ENCODE measurements around the gene EHF. TPM values are rescaled to one million over a fixed set of nuclear protein-coding genes. Genes with fewer than 3 reads are reported as not detected.

The EHF gene
- polyA plus RNA-seq, 1 donor from 2014 or later: 0.17 TPM

- Histone ChIP-seq H3K79me2 (replicated peaks; ENCODE audit: insufficient read depth, low read length) (no peaks in the 10 kb centered on the region), H3K27me3 (ENCODE audit: insufficient read depth, low read depth, low read length) (no peaks in the 10 kb centered on the region), H3K4me3 (ENCODE audit: low read length) (no peak overlapping the region), H4K20me1 (ENCODE audit: insufficient read depth) (no peaks in the 10 kb centered on the region), H2AFZ (ENCODE audit: low read depth, low read length) (no peak overlapping the region), H3K36me3 (ENCODE audit: insufficient read depth, low read length) (no peaks in the 10 kb centered on the region), H3K9ac (ENCODE audit: low read length) (no peak overlapping the region), H3K9me2 (ENCODE audit: insufficient read depth, low read length) (no peaks in the 10 kb centered on the region), H3F3A (ENCODE audit: insufficient read depth, low read length, poor library complexity, severe bottlenecking) (no peaks in the 10 kb centered on the region), H3K4me2 (ENCODE audit: low read length) (no peak overlapping the region), H3K27ac (ENCODE audit: low read length) (no peak overlapping the region), H3K9me3 (ENCODE audit: low read length) (no peaks in the 10 kb centered on the region)
- TF ChIP-seq RAD21 (conservative IDR thresholded peaks at IDR 0.05): no peak
- no peak for TF ChIP-seq EP300 (conservative IDR thresholded peaks at IDR 0.05; ENCODE audit: poor library complexity, severe bottlenecking)
- no peak for TF ChIP-seq EZH2 (IDR thresholded peaks at IDR 0.05; ENCODE audit: borderline replicate concordance, insufficient read depth, low read length, poor library complexity, severe bottlenecking)
- TF ChIP-seq, protein P1, sequence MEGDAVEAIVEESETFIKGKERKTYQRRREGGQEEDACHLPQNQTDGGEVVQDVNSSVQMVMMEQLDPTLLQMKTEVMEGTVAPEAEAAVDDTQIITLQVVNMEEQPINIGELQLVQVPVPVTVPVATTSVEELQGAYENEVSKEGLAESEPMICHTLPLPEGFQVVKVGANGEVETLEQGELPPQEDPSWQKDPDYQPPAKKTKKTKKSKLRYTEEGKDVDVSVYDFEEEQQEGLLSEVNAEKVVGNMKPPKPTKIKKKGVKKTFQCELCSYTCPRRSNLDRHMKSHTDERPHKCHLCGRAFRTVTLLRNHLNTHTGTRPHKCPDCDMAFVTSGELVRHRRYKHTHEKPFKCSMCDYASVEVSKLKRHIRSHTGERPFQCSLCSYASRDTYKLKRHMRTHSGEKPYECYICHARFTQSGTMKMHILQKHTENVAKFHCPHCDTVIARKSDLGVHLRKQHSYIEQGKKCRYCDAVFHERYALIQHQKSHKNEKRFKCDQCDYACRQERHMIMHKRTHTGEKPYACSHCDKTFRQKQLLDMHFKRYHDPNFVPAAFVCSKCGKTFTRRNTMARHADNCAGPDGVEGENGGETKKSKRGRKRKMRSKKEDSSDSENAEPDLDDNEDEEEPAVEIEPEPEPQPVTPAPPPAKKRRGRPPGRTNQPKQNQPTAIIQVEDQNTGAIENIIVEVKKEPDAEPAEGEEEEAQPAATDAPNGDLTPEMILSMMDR (IDR thresholded peaks at IDR 0.05; ENCODE audit: poor library complexity, severe bottlenecking): no peak
- TF ChIP-seq POLR2AphosphoS5 (IDR thresholded peaks at IDR 0.05): no peak
- no peak for TF ChIP-seq TAF1 (IDR thresholded peaks at IDR 0.05; ENCODE audit: low read depth)
- TF ChIP-seq SMC3 (conservative IDR thresholded peaks at IDR 0.05; ENCODE audit: poor library complexity): no peak
- no peak for TF ChIP-seq MXI1 (conservative IDR thresholded peaks at IDR 0.05; ENCODE audit: poor library complexity, severe bottlenecking)
- TF ChIP-seq, protein P2, sequence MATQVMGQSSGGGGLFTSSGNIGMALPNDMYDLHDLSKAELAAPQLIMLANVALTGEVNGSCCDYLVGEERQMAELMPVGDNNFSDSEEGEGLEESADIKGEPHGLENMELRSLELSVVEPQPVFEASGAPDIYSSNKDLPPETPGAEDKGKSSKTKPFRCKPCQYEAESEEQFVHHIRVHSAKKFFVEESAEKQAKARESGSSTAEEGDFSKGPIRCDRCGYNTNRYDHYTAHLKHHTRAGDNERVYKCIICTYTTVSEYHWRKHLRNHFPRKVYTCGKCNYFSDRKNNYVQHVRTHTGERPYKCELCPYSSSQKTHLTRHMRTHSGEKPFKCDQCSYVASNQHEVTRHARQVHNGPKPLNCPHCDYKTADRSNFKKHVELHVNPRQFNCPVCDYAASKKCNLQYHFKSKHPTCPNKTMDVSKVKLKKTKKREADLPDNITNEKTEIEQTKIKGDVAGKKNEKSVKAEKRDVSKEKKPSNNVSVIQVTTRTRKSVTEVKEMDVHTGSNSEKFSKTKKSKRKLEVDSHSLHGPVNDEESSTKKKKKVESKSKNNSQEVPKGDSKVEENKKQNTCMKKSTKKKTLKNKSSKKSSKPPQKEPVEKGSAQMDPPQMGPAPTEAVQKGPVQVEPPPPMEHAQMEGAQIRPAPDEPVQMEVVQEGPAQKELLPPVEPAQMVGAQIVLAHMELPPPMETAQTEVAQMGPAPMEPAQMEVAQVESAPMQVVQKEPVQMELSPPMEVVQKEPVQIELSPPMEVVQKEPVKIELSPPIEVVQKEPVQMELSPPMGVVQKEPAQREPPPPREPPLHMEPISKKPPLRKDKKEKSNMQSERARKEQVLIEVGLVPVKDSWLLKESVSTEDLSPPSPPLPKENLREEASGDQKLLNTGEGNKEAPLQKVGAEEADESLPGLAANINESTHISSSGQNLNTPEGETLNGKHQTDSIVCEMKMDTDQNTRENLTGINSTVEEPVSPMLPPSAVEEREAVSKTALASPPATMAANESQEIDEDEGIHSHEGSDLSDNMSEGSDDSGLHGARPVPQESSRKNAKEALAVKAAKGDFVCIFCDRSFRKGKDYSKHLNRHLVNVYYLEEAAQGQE (IDR thresholded peaks at IDR 0.05; ENCODE audit: borderline replicate concordance): no peak
Measured at GRCh38 chr11:34647131-34647530, 26.2 kb downstream of the EHF start.

- H3K36me3 ChIP-seq (ENCODE audit: insufficient read depth, low read length): no peaks in the 10 kb centered on the region
- H2AFZ ChIP-seq (ENCODE audit: low read depth, low read length): no peak overlapping the region
- no peak overlapping the region for H3K27ac ChIP-seq (ENCODE audit: low read length)
- H3K9me2 ChIP-seq (ENCODE audit: insufficient read depth, low read length): no peaks in the 10 kb centered on the region
- no peaks in the 10 kb centered on the region for H3K9me3 ChIP-seq (ENCODE audit: low read length)
- H3K4me3 ChIP-seq (ENCODE audit: low read length): no peak overlapping the region
- no peak overlapping the region for H3K9ac ChIP-seq (ENCODE audit: low read length)
- no peak overlapping the region for H3K4me2 ChIP-seq (ENCODE audit: low read length)
- H3K79me2 ChIP-seq (replicated peaks; ENCODE audit: insufficient read depth, low read length): no peaks in the 10 kb centered on the region
- H4K20me1 ChIP-seq (ENCODE audit: insufficient read depth): no peaks in the 10 kb centered on the region
- H3K27me3 ChIP-seq (ENCODE audit: insufficient read depth, low read depth, low read length): no peaks in the 10 kb centered on the region
- H3F3A ChIP-seq (ENCODE audit: insufficient read depth, low read length, poor library complexity, severe bottlenecking): no peaks in the 10 kb centered on the region
- TF ChIP-seq POLR2AphosphoS5 (IDR thresholded peaks at IDR 0.05) (no peak), EZH2 (IDR thresholded peaks at IDR 0.05; ENCODE audit: borderline replicate concordance, insufficient read depth, low read length, poor library complexity, severe bottlenecking) (no peak), EP300 (conservative IDR thresholded peaks at IDR 0.05; ENCODE audit: poor library complexity, severe bottlenecking) (no peak), RAD21 (conservative IDR thresholded peaks at IDR 0.05) (no peak), MXI1 (conservative IDR thresholded peaks at IDR 0.05; ENCODE audit: poor library complexity, severe bottlenecking) (no peak), SMC3 (conservative IDR thresholded peaks at IDR 0.05; ENCODE audit: poor library complexity) (no peak), TAF1 (IDR thresholded peaks at IDR 0.05; ENCODE audit: low read depth) (no peak)
- TF ChIP-seq, protein P1 (IDR thresholded peaks at IDR 0.05; ENCODE audit: poor library complexity, severe bottlenecking): no peak
- TF ChIP-seq, protein P2 (IDR thresholded peaks at IDR 0.05; ENCODE audit: borderline replicate concordance): no peak
Measured at GRCh38 chr11:34647532-34647931, 26.6 kb downstream of the EHF start.
